Fibroblast of the aortic adventitia (primary cell): ENCODE results near the gene TMEM38A. TPM values are rescaled to one million over a fixed set of nuclear protein-coding genes. Genes with fewer than 3 reads are reported as not detected.

ENCODE experiments used
- DNase-seq: peaks from one replicate; pipeline ENCODE4 v3.0.0-alpha.2; 2010; ENCODE audit warnings: low read depth
- H3K4me3 ChIP-seq: 2 replicates; pipeline ENCODE4 v1.5.1; 2011; ENCODE audit warnings: low read depth, mild to moderate bottlenecking, control low read depth, low read length, moderate library complexity
- CTCF ChIP-seq: IDR thresholded peaks from 2 replicates; pipeline ENCODE4 v1.5.1; 2011; ENCODE audit warnings: mild to moderate bottlenecking, low read length, control low read depth, inconsistent platforms; ENCODE audit not compliant: insufficient read depth
- small RNA-seq: library from RNA; depleted of rRNA; stranded (forward); fragments of <200 nt; gene quantifications from one replicate; pipeline ENCODE3, GENCODE V24; 2012
- total RNA-seq: library from RNA; depleted of rRNA; stranded (reverse); fragments of >200 nt; gene quantifications from 2 replicates; pipeline ENCODE4 v1.2.3, GENCODE V29; 2012; ENCODE audit warnings: low replicate concordance

TMEM38A gene
- total RNA-seq, 1 donor, result 3.3 TPM

GRCh38 chr19:16739546-16739945 is 78.6 kb downstream of the TMEM38A start:
- H3K4me3 ChIP-seq, result no peak overlapping the region
- DNase-seq, result no peak
- TF ChIP-seq CTCF, result no peak

Small RNAs within 50 kb of the gene (small RNA-seq; reads per million reads assigned to genes)
- not detected for gene AC008737.2

Other genes with a start within 250 kb of the TMEM38A start
- gene EPS15L1, start 189.2 kb upstream of the TMEM38A start, total RNA-seq, result 10.5 and 15.8 TPM in 2 replicates
- not detected in 2 replicates for gene CALR3, start 165.0 kb upstream of the TMEM38A start, total RNA-seq
- gene C19orf44, start 164.7 kb upstream of the TMEM38A start, total RNA-seq, result 7.5 and 7.9 TPM in 2 replicates
- 5.6 and 8.0 TPM in 2 replicates for gene CHERP, start 118.7 kb upstream of the TMEM38A start, total RNA-seq
- gene SLC35E1, start 88.7 kb upstream of the TMEM38A start, total RNA-seq, result 30.4 and 32.0 TPM in 2 replicates
- gene MED26, start 32.9 kb upstream of the TMEM38A start, total RNA-seq, result 4.2 and 7.1 TPM in 2 replicates
- 85.2 and 122 TPM in 2 replicates for gene SMIM7, start 995 bp upstream of the TMEM38A start, total RNA-seq
- gene NWD1, start 58.7 kb downstream of the TMEM38A start, total RNA-seq, result not detected in 2 replicates
- gene SIN3B, start 168.3 kb downstream of the TMEM38A start, total RNA-seq, result 19.1 and 19.9 TPM in 2 replicates
- not detected in 2 replicates for gene F2RL3, start 227.9 kb downstream of the TMEM38A start, total RNA-seq